H1 (cell line): Measurements from ENCODE around the gene UNC13D. TPM values are rescaled to one million over a fixed set of nuclear protein-coding genes. Genes with fewer than 3 reads are reported as not detected.

ENCODE experiments used
- CTCF ChIA-PET: fragments of 300-600 bp; sonication (Branson Sonifier 250); formaldehyde crosslinking; loops from one replicate; lab custom pipeline; 2021; ENCODE audit not compliant: partially characterized antibody; lab: Charles Lee
- POLR2A ChIA-PET: fragments of 300-600 bp; sonication (Branson Sonifier 250); formaldehyde crosslinking; loops from one replicate; lab custom pipeline; 2021; ENCODE audit warnings: inconsistent platforms; ENCODE audit not compliant: partially characterized antibody; lab: Charles Lee
- DNase-seq, 2 experiments: peaks; one replicate each; pipeline versions ENCODE4 v3.0.0 to v3.0.0-alpha.2; 2010 to 2022; ENCODE audit warnings: low spot score in 2 of 2, low read depth in 1 of 2, mixed read lengths in 1 of 2
- FAIRE-seq: peaks from 2 replicates; lab custom pipeline; 2011; peaks lifted over from hg19 to GRCh38; lab: Jason Lieb, UNC
- H2AFZ ChIP-seq: 2 replicates; pipeline ENCODE4 v1.8.1; 2012; ENCODE audit warnings: low read length, inconsistent platforms
- H2AK5ac ChIP-seq: 2 replicates; pipeline ENCODE4 v1.6.1; 2013; ENCODE audit warnings: low read depth, low read length
- H2BK120ac ChIP-seq: replicated peaks from 2 replicates; pipeline ENCODE3; 2013; ENCODE audit warnings: low read depth, low read length, inconsistent platforms
- H2BK12ac ChIP-seq: 2 replicates; pipeline ENCODE4 v1.6.1; 2013; ENCODE audit warnings: low read depth, low read length
- H2BK15ac ChIP-seq: 2 replicates; pipeline ENCODE4 v1.6.1; 2013; ENCODE audit warnings: low read length
- H2BK20ac ChIP-seq: 2 replicates; pipeline ENCODE4 v1.6.1; 2013; ENCODE audit warnings: low read length
- H2BK5ac ChIP-seq: 2 replicates; pipeline ENCODE4 v1.6.1; 2013; ENCODE audit warnings: low read depth, low read length
- H3K14ac ChIP-seq: 2 replicates; pipeline ENCODE4 v1.6.1; 2013; ENCODE audit warnings: inconsistent platforms; ENCODE audit not compliant: insufficient read length
- H3K18ac ChIP-seq: 2 replicates; pipeline ENCODE4 v1.6.1; 2013; ENCODE audit warnings: low read length; ENCODE audit errors: extremely low read depth
- H3K23ac ChIP-seq: 2 replicates; pipeline ENCODE4 v1.6.1; 2013; ENCODE audit warnings: inconsistent platforms; ENCODE audit not compliant: insufficient read length
- H3K23me2 ChIP-seq: 2 replicates; pipeline ENCODE4 v1.6.1; 2013; ENCODE audit warnings: low read depth, low read length
- H3K27ac ChIP-seq: 2 replicates; pipeline ENCODE4 v1.6.1; 2011; ENCODE audit warnings: low read depth, low read length, inconsistent platforms
- H3K27me3 ChIP-seq, 4 experiments: replicated peaks in 1 of 4; 1 replicate in 1 of 4; 2 replicates in 3 of 4; pipeline versions ENCODE4 v1.6.1 to v1.8.1; 2011 to 2013; ENCODE audit warnings: low read length in 3 of 4, mild to moderate bottlenecking in 3 of 4, inconsistent platforms in 2 of 4, mixed read lengths in 2 of 4, moderate library complexity in 1 of 4; ENCODE audit not compliant: control insufficient read depth in 3 of 4, insufficient read depth in 3 of 4; ENCODE audit errors: extremely low read depth in 1 of 4
- H3K36me3 ChIP-seq, 4 experiments: 2 replicates each; pipeline versions ENCODE4 v1.6.1 to v1.8.1; 2011 to 2013; ENCODE audit warnings: mild to moderate bottlenecking in 4 of 4, low read length in 3 of 4, moderate library complexity in 2 of 4, control low read depth in 1 of 4, inconsistent platforms in 1 of 4; ENCODE audit not compliant: insufficient read depth in 4 of 4, control insufficient read depth in 2 of 4
- H3K4ac ChIP-seq: replicated peaks from 2 replicates; pipeline ENCODE3; 2013; ENCODE audit warnings: low read length, low read depth, mixed read lengths, inconsistent platforms; ENCODE audit not compliant: insufficient read length
- H3K4me1 ChIP-seq, 4 experiments: replicated peaks in 1 of 4; 1 replicate in 1 of 4; 2 replicates in 3 of 4; pipeline versions ENCODE4 v1.6.1 to v1.8.1; 2011 to 2013; ENCODE audit warnings: low read length in 3 of 4, inconsistent platforms in 2 of 4, mixed read lengths in 1 of 4; ENCODE audit not compliant: insufficient read depth in 4 of 4, control insufficient read depth in 3 of 4
- H3K4me2 ChIP-seq, 2 experiments: 2 replicates each; pipeline versions ENCODE4 v1.6.1 to v1.8.1; 2011 to 2013; ENCODE audit warnings: low read depth in 2 of 2, low read length in 2 of 2, control low read depth in 1 of 2, inconsistent platforms in 1 of 2, mild to moderate bottlenecking in 1 of 2; ENCODE audit not compliant: insufficient read depth in 1 of 2
- H3K4me3 ChIP-seq, 4 experiments: fragments of 200-600, 300-600 bp in 1 of 4; sonication (generic), shearing (Covaris generic), sonication (Bioruptor Twin) in 1 of 4; 2 replicates each; pipeline versions ENCODE4 v1.5.1 to v1.8.1; 2011 to 2016; ENCODE audit warnings: low read length in 4 of 4, low read depth in 3 of 4, control low read depth in 2 of 4, inconsistent platforms in 2 of 4, mild to moderate bottlenecking in 2 of 4, mixed read lengths in 1 of 4, moderate library complexity in 1 of 4; ENCODE audit not compliant: insufficient read depth in 2 of 4; ENCODE audit errors: extremely low read depth in 1 of 4
- H3K56ac ChIP-seq: replicated peaks from 2 replicates; pipeline ENCODE3; 2013; ENCODE audit warnings: low read depth, mild to moderate bottlenecking, mixed read lengths, low read length, inconsistent platforms; ENCODE audit not compliant: insufficient read length
- H3K79me1 ChIP-seq: 2 replicates; pipeline ENCODE4 v1.6.1; 2013; ENCODE audit warnings: low read depth, low read length, control low read depth
- H3K79me2 ChIP-seq, 2 experiments: 2 replicates each; pipeline versions ENCODE4 v1.6.1 to v1.8.1; 2012 to 2013; ENCODE audit warnings: low read length in 2 of 2, mild to moderate bottlenecking in 2 of 2, inconsistent platforms in 1 of 2; ENCODE audit not compliant: insufficient read depth in 2 of 2, control insufficient read depth in 1 of 2
- H3K9ac ChIP-seq, 4 experiments: replicated peaks in 1 of 4; 1 replicate in 1 of 4; 2 replicates in 3 of 4; pipeline versions ENCODE4 v1.6.1 to v1.8.1; 2011 to 2013; ENCODE audit warnings: low read depth in 3 of 4, low read length in 3 of 4, control low read depth in 2 of 4, mild to moderate bottlenecking in 2 of 4, moderate library complexity in 2 of 4, inconsistent platforms in 1 of 4; ENCODE audit errors: extremely low read depth in 1 of 4
- H3K9me3 ChIP-seq, 2 experiments: 2 replicates each; pipeline versions ENCODE4 v1.6.1 to v1.8.1; 2012 to 2013; ENCODE audit warnings: mild to moderate bottlenecking in 2 of 2, moderate library complexity in 2 of 2, control low read depth in 1 of 2, inconsistent platforms in 1 of 2, low read depth in 1 of 2, low read length in 1 of 2, mixed read lengths in 1 of 2; ENCODE audit not compliant: insufficient read depth in 2 of 2
- H4K20me1 ChIP-seq, 2 experiments: replicated peaks in 1 of 2; 2 replicates each; pipeline versions ENCODE3 to v1.8.1; 2011 to 2013; ENCODE audit warnings: inconsistent platforms in 2 of 2, low read length in 2 of 2, mild to moderate bottlenecking in 1 of 2; ENCODE audit not compliant: insufficient read depth in 2 of 2, control insufficient read depth in 1 of 2
- H4K5ac ChIP-seq: 2 replicates; pipeline ENCODE4 v1.6.1; 2013; ENCODE audit warnings: low read length, low read depth, mixed read lengths, inconsistent platforms; ENCODE audit not compliant: insufficient read length
- H4K8ac ChIP-seq: 2 replicates; pipeline ENCODE4 v1.8.0; 2013; ENCODE audit warnings: mild to moderate bottlenecking, moderate library complexity, low read length, inconsistent platforms; ENCODE audit not compliant: insufficient read depth; ENCODE audit errors: extremely low read depth
- H4K91ac ChIP-seq: replicated peaks from 2 replicates; pipeline ENCODE3; 2013; ENCODE audit warnings: low read length, mixed read lengths, inconsistent platforms; ENCODE audit not compliant: insufficient read length
- SP1 ChIP-seq: IDR thresholded peaks from 2 replicates; pipeline ENCODE4 v1.6.1; 2011; ENCODE audit warnings: low read depth, low read length
- WGBS, 2 experiments: shearing (Covaris generic) in 1 of 2; methylation state at CpG; one replicate each; pipeline versions ENCODE4 v1.1.6 to v1.1.7; 2013 to 2015; ENCODE audit warnings: low lambda C conversion rate in 2 of 2, mixed read lengths in 2 of 2, inconsistent platforms in 1 of 2, low coverage in 1 of 2, missing lambda C conversion rate in 1 of 2; ENCODE audit not compliant: insufficient replicate concordance in 2 of 2, insufficient coverage in 1 of 2, insufficient read length in 1 of 2; ENCODE audit errors: extremely low coverage in 1 of 2, missing lambda C conversion rate in 1 of 2; 5-methylcytosine and 5-hydroxymethylcytosine counted together
- polyA plus RNA-seq, 7 experiments: library from polyadenylated mRNA; depleted of rRNA in 3 of 7; stranded (reverse) in 5 of 7; unstranded in 2 of 7; fragments of >200 nt in 5 of 7; fragments of 200-250 nt in 2 of 7; gene quantifications; 1 replicate in 5 of 7; 2 replicates in 1 of 7; 4 replicates in 1 of 7; pipeline versions ENCODE4 v1.2.1 to v1.2.3, GENCODE V29; 2011 to 2013; ENCODE audit warnings: missing spikeins in 2 of 7, mixed read lengths in 2 of 7
- total RNA-seq: library from RNA; stranded (reverse); fragmentation: NEBNext Ultra II Directional; extraction: Animal tissue kit (Norgen Biotek cat#: 25700); gene quantifications from 2 replicates; pipeline ENCODE4 v1.2.1, GENCODE V29; 2021

The UNC13D gene
- total and polyA plus RNA-seq, 2 of the 8 experiments (the other 6 are each of a cell fraction or from before 2014, with no cell fraction given) = 3.6 to 8.4 TPM

DNA sequence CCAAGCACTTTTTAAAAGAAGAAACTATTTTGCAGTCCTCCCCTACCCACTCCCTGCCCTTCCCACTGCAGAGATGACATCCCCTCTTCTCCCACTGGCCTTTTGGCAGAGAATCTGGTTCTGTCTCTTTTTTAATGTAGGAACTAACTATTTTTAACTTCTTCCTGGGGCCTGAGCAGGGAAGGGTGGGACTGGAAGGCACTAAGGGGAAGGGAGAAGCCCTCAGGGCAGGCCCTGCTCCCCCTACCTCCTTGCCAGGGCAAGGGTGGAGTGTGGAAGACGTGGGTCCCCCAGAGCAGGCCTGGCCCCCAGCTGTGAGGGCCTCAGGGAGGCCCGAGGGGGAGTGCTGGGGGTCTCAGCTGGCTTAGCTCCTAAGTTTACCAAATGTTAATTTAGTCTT lies 19.5 kb downstream of the UNC13D start:
- no peaks in the 10 kb centered on the region for H3K27me3 ChIP-seq
- H4K20me1 ChIP-seq = peaks cover 0 to 4% of the 10 kb centered on the region in 2 experiments
- H2BK12ac ChIP-seq = no peak overlapping the region
- H3K18ac ChIP-seq = no peak overlapping the region
- no peak overlapping the region for H3K23ac ChIP-seq
- WGBS, 2 experiments = 89% methylated on average over 2 of the region's 2 CpGs; no CpG with 5 or more reads in 1 of the 2 experiments
- no peaks in the 10 kb centered on the region for H3K9me3 ChIP-seq
- H3K9ac ChIP-seq = no peak overlapping the region
- 0 out of 2 replicates have a peak, but pooled peaks cover 2% of the 10 kb centered on the region for H3K79me1 ChIP-seq
- ChIA-PET CTCF (interaction anchor here (1.5 to 21.9 kb wide), 7 partner anchors 8 to 59 kb away, joined by 3 to 563 read pairs (median 26); partner anchors contain the start of genes GALK1, UNC13D and WBP2), POLR2A (interaction anchor here (2.3 to 16.0 kb wide), 3 partner anchors 9 to 48 kb away, joined by 7 to 216 read pairs (median 64); partner anchors contain the start of gene UNK)
- H3K4me3 ChIP-seq = no peak overlapping the region
- peaks cover 16 to 32% (median 27%) of the 10 kb centered on the region in 4 experiments for H3K36me3 ChIP-seq
- H2BK20ac ChIP-seq = no peak overlapping the region
- no peak overlapping the region for H3K27ac ChIP-seq
- DNase-seq (no peak), FAIRE-seq (no peak)
- no peak overlapping the region for H3K4ac ChIP-seq
- H4K5ac ChIP-seq = no peak overlapping the region
- no peaks in the 10 kb centered on the region for H3K79me2 ChIP-seq
- H2AFZ ChIP-seq = no peak overlapping the region
- H3K23me2 ChIP-seq = peaks cover 2% of the 10 kb centered on the region; the same call in 1 of the 2 replicates
- H3K14ac ChIP-seq = no peak overlapping the region
- no peak overlapping the region for H3K4me2 ChIP-seq
- no peak for TF ChIP-seq SP1
- H2BK15ac ChIP-seq = no peak overlapping the region
- H2BK5ac ChIP-seq = no peak overlapping the region
- H2BK120ac ChIP-seq = no peak overlapping the region
- no peak overlapping the region for H3K56ac ChIP-seq
- H2AK5ac ChIP-seq = no peak overlapping the region
- no peak overlapping the region for H4K8ac ChIP-seq
- no peak overlapping the region for H4K91ac ChIP-seq
- peaks cover 0 to 12% (median 7%) of the 10 kb centered on the region in 4 experiments; a peak in 6 of 7 replicates for H3K4me1 ChIP-seq
